ENCODE results near the gene DOCK10.

The DOCK10 gene

DNA sequence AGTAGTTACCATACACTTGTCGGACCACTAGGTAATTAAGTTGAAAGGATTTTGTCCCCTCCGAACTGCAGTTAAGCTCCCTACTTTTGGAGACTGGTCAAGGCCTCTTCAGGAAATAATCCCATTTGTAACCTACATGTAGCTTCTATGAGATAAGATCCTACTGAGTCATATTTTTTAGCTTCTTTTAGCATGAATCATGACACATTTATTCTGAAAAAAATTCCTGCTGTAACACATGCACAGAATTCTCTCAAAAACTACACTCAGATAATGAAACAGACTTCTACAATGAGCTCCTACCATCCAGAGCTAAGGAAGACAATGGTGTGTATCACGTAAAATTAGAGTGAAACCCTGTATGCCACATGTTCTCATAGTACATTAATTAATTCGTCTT, 225.5 kb downstream of the DOCK10 start:
- DNase-seq, result no peak

DNA sequence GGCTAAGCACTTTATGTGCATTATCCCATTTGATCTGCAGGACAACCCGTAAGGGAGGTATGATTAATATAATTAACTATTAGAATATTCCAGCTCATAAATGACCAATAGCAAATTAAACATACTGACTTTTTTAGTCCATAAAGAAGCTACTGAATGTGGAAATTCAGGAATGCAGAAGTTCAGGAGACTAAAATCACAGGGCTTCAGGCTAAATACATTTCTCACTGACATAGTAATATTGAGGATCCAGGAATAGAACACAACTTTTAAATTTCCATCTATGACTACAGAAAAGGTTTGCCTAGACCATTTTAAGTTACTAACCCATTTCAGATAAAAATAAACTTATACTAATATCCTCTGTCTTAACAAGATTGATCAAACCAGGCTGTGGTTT, 228.7 kb downstream of the DOCK10 start:
- DNase-seq, result no peak

- DNase-seq, result no peak
These were observed 234.9 kb downstream of the DOCK10 start for GRCh38 chr2:224807153-224807964.

- DNase-seq, result no peak
These were observed 238.3 kb downstream of the DOCK10 start for GRCh38 chr2:224803930-224804329.

DNA sequence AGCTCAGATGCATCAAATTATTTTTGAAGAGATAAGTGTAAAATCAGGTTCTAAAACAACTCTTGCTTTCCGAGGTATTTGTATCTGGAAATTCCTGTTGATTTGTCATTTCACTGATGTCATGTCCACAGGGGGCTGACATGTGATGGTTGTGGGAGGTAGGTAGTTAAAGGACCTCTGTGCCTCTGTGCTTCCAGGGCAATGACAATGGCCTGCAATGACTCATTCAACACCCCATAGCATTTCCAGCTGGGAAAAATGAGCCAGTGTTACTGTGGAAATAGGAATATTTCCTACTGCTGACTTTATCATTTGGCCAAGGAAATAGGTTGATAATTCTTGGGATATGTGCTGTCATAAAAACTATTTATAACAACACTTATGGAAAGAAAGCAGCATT, 239.9 kb downstream of the DOCK10 start:
- DNase-seq, result no peak

- no peak for DNase-seq
These were observed 240.9 kb downstream of the DOCK10 start for GRCh38 chr2:224801360-224801759.

DNA sequence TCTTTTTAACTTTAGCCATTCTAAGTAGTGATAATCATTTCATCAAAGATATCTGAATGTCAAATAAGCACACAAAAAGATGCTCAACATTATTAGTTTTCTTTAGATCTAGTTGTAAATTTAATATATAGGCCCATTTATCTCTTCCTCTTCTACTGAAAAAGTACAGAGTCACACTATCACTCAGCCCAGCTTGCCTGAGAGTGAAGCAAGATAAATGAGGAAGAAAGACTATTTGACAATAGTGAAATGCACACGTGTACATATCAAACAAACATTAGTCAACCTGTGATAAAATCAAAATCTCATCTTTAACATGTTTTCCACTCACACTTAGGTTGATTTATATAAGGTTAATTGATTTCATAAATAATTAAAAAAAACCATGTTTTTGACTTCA, 242.6 kb downstream of the DOCK10 start:
- no peak for DNase-seq

DNA sequence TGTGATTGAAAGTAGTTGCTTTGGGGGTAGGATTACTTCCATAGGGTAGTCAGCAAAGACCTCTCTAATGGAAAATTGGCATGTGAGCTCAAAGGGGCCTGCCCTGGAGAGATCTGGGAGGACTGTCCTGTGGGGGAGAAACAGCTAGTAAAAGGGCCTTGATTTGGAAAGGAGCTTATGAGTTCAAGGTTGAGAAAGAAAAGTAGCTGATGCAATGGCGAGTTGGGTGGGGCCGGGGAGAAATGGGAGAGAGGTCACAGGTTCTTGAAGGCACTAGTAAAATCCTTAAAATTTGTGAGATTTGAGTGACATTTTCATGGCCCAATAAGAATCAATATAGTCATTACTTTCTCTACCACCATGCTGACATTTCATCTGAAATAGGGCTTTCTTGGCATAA, 244.1 kb downstream of the DOCK10 start:
- no peak for DNase-seq

GRCh38 chr2:224796695-224797305, 245.5 kb downstream of the DOCK10 start:
- no peak for DNase-seq

GRCh38 chr2:224793946-224794345, 248.3 kb downstream of the DOCK10 start:
- DNase-seq, result no peak

DNA sequence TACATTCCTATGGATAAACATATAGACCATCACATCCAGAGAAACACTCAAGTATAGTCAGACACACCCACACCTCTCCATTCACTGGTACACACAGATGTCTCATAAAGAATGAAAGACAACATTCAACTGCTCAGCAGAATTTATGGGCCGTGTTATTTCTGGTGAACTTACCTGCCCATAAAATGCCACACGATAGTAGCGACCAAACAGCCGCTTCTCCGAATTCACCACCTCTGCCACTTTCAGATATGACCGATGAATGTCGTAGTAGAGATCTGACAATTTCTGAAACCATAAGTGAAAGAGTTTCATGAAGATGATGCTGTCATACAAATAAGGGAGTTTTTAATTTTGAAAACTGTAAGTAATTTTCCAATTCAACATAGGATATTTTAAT, 255.4 kb downstream of the DOCK10 start:
- DNase-seq, result no peak

DNA sequence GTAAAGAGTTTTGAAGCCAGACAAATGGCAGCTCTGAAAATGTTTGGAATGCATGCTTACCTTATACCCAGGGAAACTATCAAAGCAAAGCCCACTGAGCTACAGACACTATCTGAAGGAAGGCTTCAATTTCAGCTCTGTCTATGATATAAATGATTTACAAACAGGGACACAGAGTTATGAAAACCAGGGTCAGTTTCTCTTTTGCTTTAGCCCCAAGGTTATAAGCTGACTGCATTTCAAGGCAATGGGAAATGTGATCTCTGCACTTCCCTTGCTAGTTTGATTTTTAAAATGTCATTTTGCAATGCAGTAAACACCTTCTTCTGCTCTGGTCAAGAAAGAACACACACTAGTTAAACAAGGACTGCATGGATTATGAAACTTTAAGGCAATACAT, 260.9 kb downstream of the DOCK10 start:
- DNase-seq, result no peak

- DNase-seq, result no peak
These were observed 261.4 kb downstream of the DOCK10 start for GRCh38 chr2:224780823-224781222.

- DNase-seq, result no peak
These were observed 262.2 kb downstream of the DOCK10 start for GRCh38 chr2:224780106-224780505.

GRCh38 chr2:224778474-224778877, 263.8 kb downstream of the DOCK10 start:
- no peak for DNase-seq

- no peak for DNase-seq
These were observed 264.7 kb downstream of the DOCK10 start for GRCh38 chr2:224777559-224777930.

GRCh38 chr2:224776795-224777558, 265.3 kb downstream of the DOCK10 start:
- no peak for DNase-seq

GRCh38 chr2:224775647-224776046, 266.6 kb downstream of the DOCK10 start:
- no peak for DNase-seq

- no peak for DNase-seq
These were observed 267.5 kb downstream of the DOCK10 start for GRCh38 chr2:224774735-224775134.

DNA sequence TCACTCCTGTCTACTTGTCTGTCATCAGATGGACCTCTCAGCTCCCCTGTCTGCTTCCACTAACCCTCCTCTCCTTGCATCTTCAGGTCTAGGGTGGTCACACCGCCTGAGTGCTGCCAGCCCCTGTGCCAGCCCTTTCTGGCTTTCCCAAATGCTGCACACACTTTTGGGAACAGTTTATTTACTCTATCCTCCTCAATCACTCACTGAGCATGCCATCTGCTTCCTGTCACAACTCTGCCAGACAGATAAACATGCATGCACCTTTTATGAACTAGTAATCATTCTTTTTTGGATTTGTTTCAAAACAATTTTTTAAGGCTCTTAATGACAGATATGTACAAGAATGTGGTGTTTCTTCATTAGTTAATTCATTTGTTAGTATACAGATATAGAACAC, 269.8 kb downstream of the DOCK10 start:
- no peak for DNase-seq

GRCh38 chr2:224769489-224769888, 272.8 kb downstream of the DOCK10 start:
- no peak for DNase-seq

- no peak for DNase-seq
These were observed 277.6 kb downstream of the DOCK10 start for GRCh38 chr2:224764565-224765236.

GRCh38 chr2:224757934-224758548, 284.2 kb downstream of the DOCK10 start:
- no peak for DNase-seq

Data from NCI-H526 treated with DMSO at 0.1 percent for 48 hours (cell line).